ENCODE data around the gene S100A5. TPM values are rescaled to one million over a fixed set of nuclear protein-coding genes. Genes with fewer than 3 reads are reported as not detected.
"Not testable (repeated sequence)": the region's sequence is repeated elsewhere in the genome, so short reads cannot be mapped to it uniquely, and the experiment has no call there.

S100A5 gene
- total RNA-seq, 1 donor from 2014 or later = not detected

GRCh38 chr1:153568367-153569099, 27.8 kb upstream of the S100A5 start:
- peak overlapping the region; percentile 48 to 74 (median 54) for H3K9ac ChIP-seq (ENCODE audit: low read depth in 1 of 3, low read length in 3 of 3)
- H3K4me3 ChIP-seq (ENCODE audit: low read length in 3 of 3) = peak overlapping the region; percentile 59 to 71 (median 70)
- H3K4me1 ChIP-seq (ENCODE audit: control insufficient read depth in 3 of 3, insufficient read depth in 3 of 3, low read length in 3 of 3) = peaks cover 34 to 49% (median 38%) of the 10 kb centered on the region in 3 donors
- no peaks in the 10 kb centered on the region for H3K9me3 ChIP-seq (ENCODE audit: control insufficient read depth in 3 of 3, low read length in 3 of 3)
- no peaks in the 10 kb centered on the region for H3K27me3 ChIP-seq (ENCODE audit: control insufficient read depth in 3 of 3, insufficient read depth in 3 of 3, low read length in 3 of 3)
- H3K36me3 ChIP-seq (ENCODE audit: control insufficient read depth in 3 of 3, insufficient read depth in 3 of 3, low read length in 3 of 3) = no peaks in the 10 kb centered on the region
- H3K27ac ChIP-seq (ENCODE audit: low read depth, low read length) = peak overlapping the region; percentile 66

- H3K27me3 ChIP-seq (ENCODE audit: control insufficient read depth in 3 of 3, insufficient read depth in 3 of 3, low read length in 3 of 3) = no peaks in the 10 kb centered on the region
- no peaks in the 10 kb centered on the region for H3K36me3 ChIP-seq (ENCODE audit: control insufficient read depth in 3 of 3, insufficient read depth in 3 of 3, low read length in 3 of 3)
- H3K4me1 ChIP-seq (ENCODE audit: control insufficient read depth in 3 of 3, insufficient read depth in 3 of 3, low read length in 3 of 3) = peaks cover 34 to 42% (median 38%) of the 10 kb centered on the region in 3 donors
- H3K4me3 ChIP-seq (ENCODE audit: low read length in 3 of 3) = peak overlapping the region; percentile 59 to 71 (median 70)
- H3K27ac ChIP-seq (ENCODE audit: low read depth, low read length) = peak overlapping the region; percentile 66
- H3K9me3 ChIP-seq (ENCODE audit: control insufficient read depth in 3 of 3, low read length in 3 of 3) = no peaks in the 10 kb centered on the region
- H3K9ac ChIP-seq (ENCODE audit: low read depth in 1 of 3, low read length in 3 of 3) = peak overlapping the region; percentile 48 to 74 (median 54)
Observed at GRCh38 chr1:153567621-153568366, 27.1 kb upstream of the S100A5 start.

- peaks cover 31 to 36% (median 35%) of the 10 kb centered on the region in 3 donors for H3K4me1 ChIP-seq (ENCODE audit: control insufficient read depth in 3 of 3, insufficient read depth in 3 of 3, low read length in 3 of 3)
- H3K27ac ChIP-seq (ENCODE audit: low read depth, low read length) = peak overlapping the region; percentile 89
- peak overlapping the region in 2 of 3 donors; percentile 12 to 60 for H3K4me3 ChIP-seq (ENCODE audit: low read length in 3 of 3)
- H3K9ac ChIP-seq (ENCODE audit: low read depth in 1 of 3, low read length in 3 of 3) = peak overlapping the region; percentile 52 to 68 (median 55)
- H3K36me3 ChIP-seq (ENCODE audit: control insufficient read depth in 3 of 3, insufficient read depth in 3 of 3, low read length in 3 of 3) = no peaks in the 10 kb centered on the region
- H3K9me3 ChIP-seq (ENCODE audit: control insufficient read depth in 3 of 3, low read length in 3 of 3) = no peaks in the 10 kb centered on the region
- no peaks in the 10 kb centered on the region for H3K27me3 ChIP-seq (ENCODE audit: control insufficient read depth in 3 of 3, insufficient read depth in 3 of 3, low read length in 3 of 3)
Observed at GRCh38 chr1:153566414-153567371, 26.0 kb upstream of the S100A5 start.

GRCh38 chr1:153565529-153566374, 25.0 kb upstream of the S100A5 start, which contains the start of gene S100A2:
S100A2 (minus strand) TSS chr1:153565844; CDS start chr1:153563877, 1,967 bp downstream.
- H3K9me3 ChIP-seq (ENCODE audit: control insufficient read depth in 3 of 3, low read length in 3 of 3) = no peaks in the 10 kb centered on the region
- peak within 1 kb of the TSS; percentile 52 to 68 (median 55) for H3K9ac ChIP-seq (ENCODE audit: low read depth in 1 of 3, low read length in 3 of 3)
- H3K27ac ChIP-seq (ENCODE audit: low read depth, low read length) = peak within 1 kb of the TSS; percentile 89
- H3K4me1 ChIP-seq (ENCODE audit: control insufficient read depth in 3 of 3, insufficient read depth in 3 of 3, low read length in 3 of 3) = peaks cover 31 to 36% (median 35%) of the 10 kb centered on the region in 3 donors
- H3K27me3 ChIP-seq (ENCODE audit: control insufficient read depth in 3 of 3, insufficient read depth in 3 of 3, low read length in 3 of 3) = no peaks in the 10 kb centered on the region
- H3K4me3 ChIP-seq (ENCODE audit: low read length in 3 of 3) = peak within 1 kb of the TSS in 2 of 3 donors; percentile 12 to 45
- H3K36me3 ChIP-seq (ENCODE audit: control insufficient read depth in 3 of 3, insufficient read depth in 3 of 3, low read length in 3 of 3) = no peaks in the 10 kb centered on the region

- H3K9ac ChIP-seq (ENCODE audit: low read depth in 1 of 3, low read length in 3 of 3) = no peak overlapping the region
Observed at GRCh38 chr1:153563991-153564390, 23.3 kb upstream of the S100A5 start.

GRCh38 chr1:153563483-153563901, 22.8 kb upstream of the S100A5 start:
- H3K4me3 ChIP-seq (ENCODE audit: low read length in 3 of 3) = no peak overlapping the region
- H3K27me3 ChIP-seq (ENCODE audit: control insufficient read depth in 3 of 3, insufficient read depth in 3 of 3, low read length in 3 of 3) = no peaks in the 10 kb centered on the region
- H3K36me3 ChIP-seq (ENCODE audit: control insufficient read depth in 3 of 3, insufficient read depth in 3 of 3, low read length in 3 of 3) = no peaks in the 10 kb centered on the region
- no peak overlapping the region for H3K9ac ChIP-seq (ENCODE audit: low read depth in 1 of 3, low read length in 3 of 3)
- H3K9me3 ChIP-seq (ENCODE audit: control insufficient read depth in 3 of 3, low read length in 3 of 3) = no peaks in the 10 kb centered on the region
- H3K4me1 ChIP-seq (ENCODE audit: control insufficient read depth in 3 of 3, insufficient read depth in 3 of 3, low read length in 3 of 3) = peaks cover 28 to 32% (median 31%) of the 10 kb centered on the region in 3 donors
- no peak overlapping the region for H3K27ac ChIP-seq (ENCODE audit: low read depth, low read length)

More at GRCh38 chr1:153563991-153564390, 23.3 kb upstream of the S100A5 start:
- Histone ChIP-seq H3K4me1 (ENCODE audit: control insufficient read depth in 3 of 3, insufficient read depth in 3 of 3, low read length in 3 of 3) (peaks cover 31 to 36% (median 35%) of the 10 kb centered on the region in 3 donors), H3K27ac (ENCODE audit: low read depth, low read length) (no peak overlapping the region), H3K9me3 (ENCODE audit: control insufficient read depth in 3 of 3, low read length in 3 of 3) (no peaks in the 10 kb centered on the region), H3K36me3 (ENCODE audit: control insufficient read depth in 3 of 3, insufficient read depth in 3 of 3, low read length in 3 of 3) (no peaks in the 10 kb centered on the region), H3K4me3 (ENCODE audit: low read length in 3 of 3) (no peak overlapping the region), H3K27me3 (ENCODE audit: control insufficient read depth in 3 of 3, insufficient read depth in 3 of 3, low read length in 3 of 3) (no peaks in the 10 kb centered on the region)

- peaks cover 15 to 18% (median 17%) of the 10 kb centered on the region in 3 donors for H3K4me1 ChIP-seq (ENCODE audit: control insufficient read depth in 3 of 3, insufficient read depth in 3 of 3, low read length in 3 of 3)
- not testable (repeated sequence) for H3K9me3 ChIP-seq (ENCODE audit: control insufficient read depth in 3 of 3, low read length in 3 of 3); H3K27ac ChIP-seq (ENCODE audit: low read depth, low read length)
Observed at GRCh38 chr1:153562021-153562420, 21.3 kb upstream of the S100A5 start.

GRCh38 chr1:153561466-153561985, 20.8 kb upstream of the S100A5 start:
- no peak overlapping the region for H3K9ac ChIP-seq (ENCODE audit: low read depth in 1 of 3, low read length in 3 of 3)
- H3K27me3 ChIP-seq (ENCODE audit: control insufficient read depth in 3 of 3, insufficient read depth in 3 of 3, low read length in 3 of 3) = no peaks in the 10 kb centered on the region
- H3K36me3 ChIP-seq (ENCODE audit: control insufficient read depth in 3 of 3, insufficient read depth in 3 of 3, low read length in 3 of 3) = no peaks in the 10 kb centered on the region
- no peaks in the 10 kb centered on the region for H3K9me3 ChIP-seq (ENCODE audit: control insufficient read depth in 3 of 3, low read length in 3 of 3)
- H3K27ac ChIP-seq (ENCODE audit: low read depth, low read length) = no peak overlapping the region
- peaks cover 10 to 13% (median 12%) of the 10 kb centered on the region in 3 donors for H3K4me1 ChIP-seq (ENCODE audit: control insufficient read depth in 3 of 3, insufficient read depth in 3 of 3, low read length in 3 of 3)
- H3K4me3 ChIP-seq (ENCODE audit: low read length in 3 of 3) = no peak overlapping the region

More at GRCh38 chr1:153562021-153562420, 21.3 kb upstream of the S100A5 start:
- H3K9ac ChIP-seq (ENCODE audit: low read depth in 1 of 3, low read length in 3 of 3); H3K36me3 ChIP-seq (ENCODE audit: control insufficient read depth in 3 of 3, insufficient read depth in 3 of 3, low read length in 3 of 3); H3K4me3 ChIP-seq (ENCODE audit: low read length in 3 of 3); H3K27me3 ChIP-seq (ENCODE audit: control insufficient read depth in 3 of 3, insufficient read depth in 3 of 3, low read length in 3 of 3): not testable (repeated sequence)

Measured in skeletal muscle tissue (tissue), 4 donors.